ENCODE results near the gene G0S2.

The G0S2 gene

GRCh38 chr1:209630383-209631225, 44.6 kb upstream of the G0S2 start:
- no peak for TF ChIP-seq ZFX (IDR thresholded peaks at IDR 0.05)
- TF ChIP-seq CTCF (conservative IDR thresholded peaks at IDR 0.05): no peak
- H3K27ac ChIP-seq: no peak overlapping the region

GRCh38 chr1:209633335-209633997, 41.7 kb upstream of the G0S2 start:
- TF ChIP-seq ZFX (IDR thresholded peaks at IDR 0.05): no peak
- TF ChIP-seq CTCF (conservative IDR thresholded peaks at IDR 0.05): no peak
- H3K27ac ChIP-seq: no peak overlapping the region

- TF ChIP-seq CTCF (conservative IDR thresholded peaks at IDR 0.05) (no peak), ZFX (IDR thresholded peaks at IDR 0.05) (no peak)
- H3K27ac ChIP-seq: no peak overlapping the region
These were observed 41.0 kb upstream of the G0S2 start for GRCh38 chr1:209634005-209634737.

GRCh38 chr1:209635850-209636249, 39.4 kb upstream of the G0S2 start:
- no peak for TF ChIP-seq CTCF (conservative IDR thresholded peaks at IDR 0.05)
- TF ChIP-seq ZFX (IDR thresholded peaks at IDR 0.05): no peak
- no peak overlapping the region for H3K27ac ChIP-seq

GRCh38 chr1:209641832-209642172, 33.4 kb upstream of the G0S2 start:
- H3K27ac ChIP-seq: no peak overlapping the region
- TF ChIP-seq ZFX (IDR thresholded peaks at IDR 0.05): no peak
- TF ChIP-seq CTCF (conservative IDR thresholded peaks at IDR 0.05): no peak

- H3K27ac ChIP-seq: no peak overlapping the region
- TF ChIP-seq ZFX (IDR thresholded peaks at IDR 0.05) (no peak), CTCF (conservative IDR thresholded peaks at IDR 0.05) (no peak)
These were observed 32.4 kb upstream of the G0S2 start for GRCh38 chr1:209642816-209643215.

Data from C4-2B (cell line).